HEK293 (cell line): Measurements from ENCODE around the gene ARHGAP23.

ENCODE experiments used
- GLI4 ChIP-seq: fragments of 450-650 bp; formaldehyde crosslinking; IDR thresholded peaks from 2 replicates; pipeline ENCODE4 v1.5.1; 2016; ENCODE audit warnings: missing biosample characterization, missing genetic modification characterization
- HOXC10 ChIP-seq: sonication (generic); formaldehyde crosslinking; IDR thresholded peaks from 2 replicates; pipeline ENCODE4 v1.8.1; 2023; ENCODE audit warnings: mild to moderate bottlenecking, missing genetic modification reagents
- KLF10 ChIP-seq: fragments of 450-650 bp; IDR thresholded peaks from 2 replicates; pipeline ENCODE4 v1.5.1; 2018; ENCODE audit warnings: missing biosample characterization, mild to moderate bottlenecking, missing genetic modification characterization
- KLF9 ChIP-seq: fragments of 450-650 bp; formaldehyde crosslinking; IDR thresholded peaks from 2 replicates; pipeline ENCODE4 v1.5.1; 2016; ENCODE audit warnings: missing biosample characterization, missing genetic modification characterization, low read depth
- RBAK ChIP-seq: fragments of 450-650 bp; formaldehyde crosslinking; IDR thresholded peaks from 2 replicates; pipeline ENCODE4 v1.5.1; 2016; ENCODE audit warnings: missing biosample characterization, missing genetic modification characterization
- REST ChIP-seq: fragments of 450-650 bp; formaldehyde crosslinking; IDR thresholded peaks from 2 replicates; pipeline ENCODE4 v1.5.1; 2016; ENCODE audit warnings: missing biosample characterization, missing genetic modification characterization
- TRIM28 ChIP-seq: IDR thresholded peaks from 2 replicates; pipeline ENCODE4 v1.6.1; 2011; ENCODE audit warnings: low read length, control low read depth, borderline replicate concordance
- ZBTB44 ChIP-seq: fragments of 450-650 bp; IDR thresholded peaks from 2 replicates; pipeline ENCODE4 v1.5.1; 2018; ENCODE audit warnings: missing biosample characterization, mild to moderate bottlenecking, missing genetic modification characterization
- ZNF148 ChIP-seq: fragments of 450-650 bp; formaldehyde crosslinking; IDR thresholded peaks from 2 replicates; pipeline ENCODE4 v1.5.0; 2017; ENCODE audit warnings: missing biosample characterization, missing genetic modification characterization, borderline replicate concordance
- ZNF18 ChIP-seq: fragments of 450-650 bp; formaldehyde crosslinking; IDR thresholded peaks from 2 replicates; pipeline ENCODE4 v1.5.1; 2016; ENCODE audit warnings: missing biosample characterization, missing genetic modification characterization
- ZNF184 ChIP-seq: fragments of 450-650 bp; IDR thresholded peaks from 2 replicates; pipeline ENCODE4 v1.5.1; 2018; ENCODE audit warnings: missing biosample characterization, mild to moderate bottlenecking, missing genetic modification characterization
- ZNF223 ChIP-seq: fragments of 450-650 bp; formaldehyde crosslinking; IDR thresholded peaks from 2 replicates; pipeline ENCODE4 v1.5.1; 2016; ENCODE audit warnings: missing biosample characterization, missing genetic modification characterization
- ZNF24 ChIP-seq: fragments of 450-650 bp; formaldehyde crosslinking; IDR thresholded peaks from 2 replicates; pipeline ENCODE4 v1.5.1; 2016; ENCODE audit warnings: missing biosample characterization, missing genetic modification characterization
- ZNF274 ChIP-seq, 2 experiments: fragments of 200-500 bp in 1 of 2; fragments of 450-650 bp in 1 of 2; sonication (Bioruptor generic) in 1 of 2; formaldehyde crosslinking in 1 of 2; IDR thresholded peaks; 2 replicates each; pipeline versions ENCODE4 v1.5.1 to v1.6.1; 2014 to 2016; ENCODE audit warnings: borderline replicate concordance in 1 of 2, inconsistent platforms in 1 of 2, low read length in 1 of 2, missing biosample characterization in 1 of 2, missing genetic modification characterization in 1 of 2
- ZNF416 ChIP-seq: fragments of 450-650 bp; formaldehyde crosslinking; IDR thresholded peaks from 2 replicates; pipeline ENCODE4 v1.5.1; 2016; ENCODE audit warnings: missing biosample characterization, missing genetic modification characterization
- ZNF449 ChIP-seq: fragments of 450-650 bp; formaldehyde crosslinking; IDR thresholded peaks from 2 replicates; pipeline ENCODE4 v1.5.1; 2017; ENCODE audit warnings: missing biosample characterization, mild to moderate bottlenecking, missing genetic modification characterization, moderate library complexity
- ZNF514 ChIP-seq: fragments of 450-650 bp; formaldehyde crosslinking; IDR thresholded peaks from 2 replicates; pipeline ENCODE4 v1.5.1; 2016; ENCODE audit warnings: missing biosample characterization, missing genetic modification characterization
- ZNF521 ChIP-seq: fragments of 450-650 bp; formaldehyde crosslinking; IDR thresholded peaks from 2 replicates; pipeline ENCODE4 v1.5.1; 2017; ENCODE audit warnings: missing biosample characterization, mild to moderate bottlenecking, missing genetic modification characterization
- ZNF529 ChIP-seq: fragments of 450-650 bp; formaldehyde crosslinking; IDR thresholded peaks from 2 replicates; pipeline ENCODE4 v1.5.1; 2017; ENCODE audit warnings: missing genetic modification characterization, missing biosample characterization; ENCODE audit not compliant: insufficient replicate concordance
- ZNF596 ChIP-seq: fragments of 450-650 bp; IDR thresholded peaks from 2 replicates; pipeline ENCODE4 v1.5.0; 2018; ENCODE audit warnings: missing biosample characterization, mild to moderate bottlenecking, missing genetic modification characterization, moderate library complexity
- ZNF623 ChIP-seq: fragments of 450-650 bp; formaldehyde crosslinking; IDR thresholded peaks from 2 replicates; pipeline ENCODE4 v1.5.1; 2016; ENCODE audit warnings: missing biosample characterization, missing genetic modification characterization
- ZNF626 ChIP-seq: fragments of 450-650 bp; sonication (Bioruptor Pico); formaldehyde crosslinking; IDR thresholded peaks from 2 replicates; pipeline ENCODE4 v1.5.1; 2018; ENCODE audit warnings: missing biosample characterization, missing genetic modification characterization, inconsistent platforms
- ZNF654 ChIP-seq: fragments of 450-650 bp; formaldehyde crosslinking; IDR thresholded peaks from 2 replicates; pipeline ENCODE4 v1.5.1; 2016; ENCODE audit warnings: low read depth, missing biosample characterization, missing genetic modification characterization
- ZNF670 ChIP-seq: fragments of 450-650 bp; formaldehyde crosslinking; IDR thresholded peaks from 2 replicates; pipeline ENCODE4 v1.5.1; 2016; ENCODE audit warnings: missing biosample characterization, missing genetic modification characterization, low read depth
- ZNF692 ChIP-seq: fragments of 450-650 bp; formaldehyde crosslinking; IDR thresholded peaks from 2 replicates; pipeline ENCODE4 v1.5.1; 2016; ENCODE audit warnings: missing biosample characterization, missing genetic modification characterization
- ZNF777 ChIP-seq: fragments of 450-650 bp; formaldehyde crosslinking; IDR thresholded peaks from 2 replicates; pipeline ENCODE4 v1.5.1; 2017; ENCODE audit warnings: missing biosample characterization, missing genetic modification characterization, borderline replicate concordance
- ZNF785 ChIP-seq: fragments of 450-650 bp; formaldehyde crosslinking; IDR thresholded peaks from 2 replicates; pipeline ENCODE4 v1.5.1; 2016; ENCODE audit warnings: missing biosample characterization, missing genetic modification characterization
- ZNF843 ChIP-seq: fragments of 450-650 bp; formaldehyde crosslinking; IDR thresholded peaks from 2 replicates; pipeline ENCODE4 v1.5.1; 2016; ENCODE audit warnings: missing biosample characterization, missing genetic modification characterization

Gene ARHGAP23

GRCh38 chr17:38464723-38465390, 36.6 kb downstream of the ARHGAP23 start (continued):
- TF ChIP-seq ZBTB44 (tag by site-specific recombination) (no peak), ZNF223 (tag by site-specific recombination) (no peak), TRIM28 (no peak), ZNF416 (no peak), ZNF184 (tag by site-specific recombination) (no peak), ZNF626 (tag by site-specific recombination) (no peak), ZNF514 (no peak), ZNF670 (tag by site-specific recombination) (no peak), ZNF777 (tag by site-specific recombination) (no peak), RBAK (no peak), ZNF24 (tag by site-specific recombination) (peak; percentile 79; the same call in 1 of the 2 replicates), ZNF148 (tag by site-specific recombination) (no peak), GLI4 (tag by site-specific recombination) (no peak), ZNF623 (tag by site-specific recombination) (no peak; the same call in 1 of the 2 replicates), ZNF449 (tag by site-specific recombination) (no peak), HOXC10 (CRISPR knock-in tag) (no peak), ZNF18 (tag by site-specific recombination) (no peak), REST (tag by site-specific recombination) (no peak), ZNF274 (IDR thresholded peaks at IDR 0.05; ENCODE audit: low read length) (no peak), ZNF274 (tag by site-specific recombination; IDR thresholded peaks at IDR 0.05; ENCODE audit: borderline replicate concordance) (no peak), ZNF529 (tag by site-specific recombination) (no peak), ZNF785 (tag by site-specific recombination) (no peak), ZNF596 (no peak), ZNF654 (tag by site-specific recombination) (no peak), KLF10 (tag by site-specific recombination) (no peak), KLF9 (tag by site-specific recombination) (peak; percentile 90), ZNF521 (no peak), ZNF692 (tag by site-specific recombination) (peak; percentile 87), ZNF843 (tag by site-specific recombination) (peak; percentile 64)
